ENCODE results near the gene TKTL1.

TKTL1 gene

DNA sequence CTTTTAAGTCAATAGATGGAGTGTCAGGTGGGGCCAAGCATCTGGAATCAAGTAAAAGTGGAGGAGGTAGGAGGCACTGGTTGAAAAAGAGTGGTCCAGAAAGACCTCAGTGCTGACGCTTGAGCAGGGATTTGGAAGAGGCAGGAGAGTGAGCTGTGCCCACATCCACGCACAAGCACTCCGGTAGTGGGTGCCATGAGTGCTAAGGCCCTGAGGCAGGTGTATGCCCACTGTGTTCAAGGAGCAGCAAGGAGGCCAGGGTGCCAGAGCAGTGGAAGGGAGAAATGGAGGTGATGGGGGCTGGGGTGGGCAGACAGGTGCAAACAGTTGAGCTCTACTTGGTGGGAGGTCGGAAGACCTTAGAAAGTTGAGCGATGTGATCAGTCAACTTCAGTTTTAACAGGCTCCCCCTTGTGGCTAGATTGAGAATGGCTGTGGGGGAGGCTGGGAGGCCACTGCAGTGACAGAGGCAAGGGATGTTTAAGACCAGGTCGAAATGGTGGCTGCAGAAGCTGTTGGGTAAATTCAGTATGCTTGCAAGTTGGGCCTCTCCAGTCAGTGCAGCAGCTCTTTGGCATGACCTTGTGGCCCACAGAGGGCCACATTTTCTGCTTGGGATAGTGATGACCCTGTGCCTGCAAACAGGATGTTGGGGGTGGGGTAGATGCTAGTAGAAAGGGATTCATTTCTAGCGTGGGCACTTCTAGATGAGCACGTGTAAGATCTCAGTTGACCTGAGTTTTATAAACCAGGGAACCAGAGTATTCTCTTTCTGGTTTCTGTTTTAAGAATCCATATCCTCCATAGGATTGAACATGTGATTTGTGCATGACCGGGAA lies 12.7 kb downstream of the TKTL1 start:
- H3K4me3 ChIP-seq (ENCODE audit: low read depth, low read length) = no peak overlapping the region
- TF ChIP-seq, protein P1, sequence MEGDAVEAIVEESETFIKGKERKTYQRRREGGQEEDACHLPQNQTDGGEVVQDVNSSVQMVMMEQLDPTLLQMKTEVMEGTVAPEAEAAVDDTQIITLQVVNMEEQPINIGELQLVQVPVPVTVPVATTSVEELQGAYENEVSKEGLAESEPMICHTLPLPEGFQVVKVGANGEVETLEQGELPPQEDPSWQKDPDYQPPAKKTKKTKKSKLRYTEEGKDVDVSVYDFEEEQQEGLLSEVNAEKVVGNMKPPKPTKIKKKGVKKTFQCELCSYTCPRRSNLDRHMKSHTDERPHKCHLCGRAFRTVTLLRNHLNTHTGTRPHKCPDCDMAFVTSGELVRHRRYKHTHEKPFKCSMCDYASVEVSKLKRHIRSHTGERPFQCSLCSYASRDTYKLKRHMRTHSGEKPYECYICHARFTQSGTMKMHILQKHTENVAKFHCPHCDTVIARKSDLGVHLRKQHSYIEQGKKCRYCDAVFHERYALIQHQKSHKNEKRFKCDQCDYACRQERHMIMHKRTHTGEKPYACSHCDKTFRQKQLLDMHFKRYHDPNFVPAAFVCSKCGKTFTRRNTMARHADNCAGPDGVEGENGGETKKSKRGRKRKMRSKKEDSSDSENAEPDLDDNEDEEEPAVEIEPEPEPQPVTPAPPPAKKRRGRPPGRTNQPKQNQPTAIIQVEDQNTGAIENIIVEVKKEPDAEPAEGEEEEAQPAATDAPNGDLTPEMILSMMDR (IDR thresholded peaks at IDR 0.05; ENCODE audit: low read depth, low read length) = peak; percentile 73

DNA sequence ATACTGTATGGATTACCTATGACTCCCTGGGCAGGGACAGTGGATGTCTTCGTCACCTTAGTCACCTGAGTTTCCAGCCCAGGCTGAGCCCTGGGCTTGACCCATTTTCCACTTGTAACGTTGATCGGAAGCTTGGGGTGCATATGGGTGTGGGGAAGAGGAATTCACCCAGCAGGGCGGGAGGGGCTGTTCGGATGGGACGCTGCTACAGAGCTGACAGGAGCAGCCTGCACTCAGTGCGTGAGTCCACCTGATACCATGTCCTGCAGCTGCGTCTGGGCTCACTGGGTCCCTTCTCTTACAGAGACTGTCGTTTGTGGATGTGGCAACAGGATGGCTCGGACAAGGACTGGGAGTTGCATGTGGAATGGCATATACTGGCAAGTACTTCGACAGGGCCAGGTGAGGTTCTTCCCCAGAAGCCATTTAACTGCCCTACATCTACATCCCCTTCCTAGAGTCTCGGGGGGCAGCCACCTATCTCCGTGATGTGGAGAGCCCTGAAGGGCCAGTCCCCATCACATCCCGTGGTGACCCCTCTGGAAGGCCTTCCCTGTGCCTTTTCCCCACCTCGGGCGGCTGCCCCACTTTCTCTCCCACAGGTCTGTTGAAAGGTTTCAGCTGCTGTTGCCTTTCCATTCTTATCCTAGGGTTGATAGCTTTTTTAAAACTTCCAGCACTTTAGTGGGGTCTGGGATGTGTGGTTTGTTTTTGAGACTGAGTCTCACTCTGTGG lies 13.6 kb downstream of the TKTL1 start:
- TF ChIP-seq, protein P1 (IDR thresholded peaks at IDR 0.05; ENCODE audit: low read depth, low read length) = no peak
- no peak overlapping the region for H3K4me3 ChIP-seq (ENCODE audit: low read depth, low read length)

DNA sequence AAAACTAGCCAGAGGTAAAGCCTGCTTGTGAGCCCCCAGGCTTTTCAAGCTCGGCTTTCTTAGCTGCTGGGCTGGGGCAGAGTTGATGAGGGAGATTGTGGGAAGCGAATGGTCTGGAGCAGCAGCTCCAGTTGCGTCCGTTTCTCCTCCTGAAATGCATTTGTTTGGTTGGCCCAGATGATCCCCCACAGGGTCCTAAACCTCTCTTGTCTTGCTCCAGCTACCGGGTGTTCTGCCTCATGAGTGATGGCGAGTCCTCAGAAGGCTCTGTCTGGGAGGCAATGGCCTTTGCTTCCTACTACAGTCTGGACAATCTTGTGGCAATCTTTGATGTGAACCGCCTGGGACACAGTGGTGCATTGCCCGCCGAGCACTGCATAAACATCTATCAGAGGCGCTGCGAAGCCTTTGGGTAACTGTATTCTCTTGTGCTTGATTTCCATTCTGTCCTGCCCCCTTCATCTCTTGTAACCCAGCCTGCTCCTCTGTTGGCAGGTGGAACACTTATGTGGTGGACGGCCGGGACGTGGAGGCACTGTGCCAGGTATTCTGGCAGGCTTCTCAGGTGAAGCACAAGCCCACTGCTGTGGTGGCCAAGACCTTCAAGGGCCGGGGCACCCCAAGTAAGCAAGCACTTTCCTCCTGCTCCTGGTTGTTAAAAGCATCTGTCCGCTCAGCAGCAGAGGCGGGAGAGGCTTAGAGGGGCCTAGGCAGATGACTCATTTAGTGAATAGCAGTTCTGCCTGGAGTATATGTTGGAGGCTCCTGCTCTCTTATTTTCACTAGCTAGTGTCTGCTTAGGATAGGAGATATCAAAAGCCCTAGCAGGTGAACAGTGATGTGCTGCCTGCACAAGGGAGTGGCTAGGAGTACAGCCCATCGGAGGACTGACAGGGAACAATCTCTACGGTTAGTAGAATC lies 15.3 kb downstream of the TKTL1 start:
- TF ChIP-seq, protein P1 (IDR thresholded peaks at IDR 0.05; ENCODE audit: low read depth, low read length) = peak; percentile 5; the same call in 1 of the 2 replicates
- no peak overlapping the region for H3K4me3 ChIP-seq (ENCODE audit: low read depth, low read length)

DNA sequence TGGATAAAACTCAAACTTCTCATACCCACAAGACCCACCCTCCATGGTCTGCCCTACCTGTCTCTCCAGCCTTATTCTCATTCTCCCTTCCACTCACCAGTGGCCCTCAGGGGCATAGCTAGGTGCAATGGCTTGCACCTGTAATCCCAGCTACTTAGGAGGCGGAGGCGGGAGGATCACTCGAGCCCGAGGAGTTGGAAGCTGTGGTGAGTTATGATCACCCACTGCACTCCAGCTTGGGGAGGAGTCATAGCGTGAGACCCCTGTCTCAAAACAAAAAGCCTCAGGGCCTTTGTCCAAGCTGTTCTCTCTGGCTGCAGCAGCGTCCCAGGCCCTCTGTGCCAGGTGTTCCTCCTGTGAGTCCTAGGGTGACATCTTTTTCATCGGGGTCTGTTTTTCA lies 16.5 kb downstream of the TKTL1 start:
- TF ChIP-seq, protein P1 (IDR thresholded peaks at IDR 0.05; ENCODE audit: low read depth, low read length) = no peak

DNA sequence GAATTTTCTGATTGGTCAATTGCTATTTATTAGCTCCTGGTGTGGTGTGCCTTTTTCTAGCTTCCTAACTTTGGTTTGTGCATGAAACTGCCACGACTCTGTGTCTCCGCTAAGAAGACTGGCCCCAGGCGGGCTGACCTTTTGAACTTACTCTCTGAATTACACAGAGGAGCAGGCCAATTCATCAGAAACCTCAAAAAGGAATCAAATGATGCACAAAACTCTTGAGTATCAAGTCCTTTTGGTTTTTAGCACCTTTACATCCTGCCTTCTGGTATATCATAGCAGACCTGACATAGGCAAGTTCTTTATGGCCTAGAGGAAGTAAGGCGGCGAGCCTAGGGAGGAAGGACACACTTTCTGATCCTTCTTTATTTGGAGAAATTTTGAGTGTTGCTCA lies 17.6 kb downstream of the TKTL1 start:
- no peak overlapping the region for H3K4me3 ChIP-seq (ENCODE audit: low read depth, low read length)

More for the DNA sequence above, 16.5 kb downstream of the TKTL1 start:
- H3K4me3 ChIP-seq (ENCODE audit: low read depth, low read length) = no peak overlapping the region

DNA sequence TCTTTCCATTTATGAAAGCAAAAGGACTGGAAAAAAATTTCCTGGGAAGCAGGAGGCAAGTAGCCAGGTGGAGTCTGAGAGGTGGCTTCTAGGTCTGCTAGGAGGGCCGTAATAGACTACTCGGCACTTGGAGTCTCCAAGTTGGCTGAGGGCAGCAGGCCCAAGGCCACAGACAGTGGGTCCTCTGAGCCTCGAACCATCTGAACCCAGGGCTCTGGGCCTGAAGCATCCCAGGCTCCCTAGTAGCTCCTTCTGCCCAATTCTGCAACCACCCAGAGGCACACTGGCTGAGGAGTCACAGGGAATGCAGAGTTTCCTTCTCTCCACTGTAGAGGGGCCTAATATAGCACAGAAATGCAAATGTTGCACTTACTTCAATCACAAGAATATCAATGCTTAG lies 19.8 kb downstream of the TKTL1 start:
- no peak overlapping the region for H3K4me3 ChIP-seq (ENCODE audit: low read depth, low read length)
- TF ChIP-seq, protein P1 (IDR thresholded peaks at IDR 0.05; ENCODE audit: low read depth, low read length) = no peak

More for the DNA sequence above, 17.6 kb downstream of the TKTL1 start:
- TF ChIP-seq, protein P1 (IDR thresholded peaks at IDR 0.05; ENCODE audit: low read depth, low read length) = no peak
